Measurements from ENCODE around the gene B3GAT1.

DNA sequence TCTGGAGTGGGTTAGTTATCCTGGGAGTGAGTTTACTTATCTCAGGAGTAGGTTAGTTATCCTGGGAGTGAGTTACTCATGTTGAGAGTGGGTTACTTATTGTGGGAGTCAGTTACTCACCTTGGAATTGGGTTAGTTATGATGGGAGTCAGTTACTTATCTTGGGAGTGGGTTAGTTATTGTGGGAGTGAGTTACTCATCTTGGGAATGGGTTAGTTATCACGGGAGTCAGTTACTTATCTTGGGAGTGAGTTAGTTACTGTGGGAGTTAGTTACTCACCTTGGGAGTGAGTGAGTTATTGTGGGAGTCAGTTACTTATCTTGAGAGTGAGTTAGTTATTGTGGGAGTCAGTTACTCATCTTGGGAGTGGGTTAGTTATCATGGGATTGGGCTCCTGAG lies 49.6 kb upstream of the B3GAT1 start:
- TF ChIP-seq, protein P1, sequence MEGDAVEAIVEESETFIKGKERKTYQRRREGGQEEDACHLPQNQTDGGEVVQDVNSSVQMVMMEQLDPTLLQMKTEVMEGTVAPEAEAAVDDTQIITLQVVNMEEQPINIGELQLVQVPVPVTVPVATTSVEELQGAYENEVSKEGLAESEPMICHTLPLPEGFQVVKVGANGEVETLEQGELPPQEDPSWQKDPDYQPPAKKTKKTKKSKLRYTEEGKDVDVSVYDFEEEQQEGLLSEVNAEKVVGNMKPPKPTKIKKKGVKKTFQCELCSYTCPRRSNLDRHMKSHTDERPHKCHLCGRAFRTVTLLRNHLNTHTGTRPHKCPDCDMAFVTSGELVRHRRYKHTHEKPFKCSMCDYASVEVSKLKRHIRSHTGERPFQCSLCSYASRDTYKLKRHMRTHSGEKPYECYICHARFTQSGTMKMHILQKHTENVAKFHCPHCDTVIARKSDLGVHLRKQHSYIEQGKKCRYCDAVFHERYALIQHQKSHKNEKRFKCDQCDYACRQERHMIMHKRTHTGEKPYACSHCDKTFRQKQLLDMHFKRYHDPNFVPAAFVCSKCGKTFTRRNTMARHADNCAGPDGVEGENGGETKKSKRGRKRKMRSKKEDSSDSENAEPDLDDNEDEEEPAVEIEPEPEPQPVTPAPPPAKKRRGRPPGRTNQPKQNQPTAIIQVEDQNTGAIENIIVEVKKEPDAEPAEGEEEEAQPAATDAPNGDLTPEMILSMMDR (IDR thresholded peaks at IDR 0.05), result no peak
- TF ChIP-seq ZFX (IDR thresholded peaks at IDR 0.05; ENCODE audit: borderline replicate concordance), result no peak
